CMK (cell line): ENCODE measurements around the gene ZNF692.
"Not testable (repeated sequence)": the region's sequence is repeated elsewhere in the genome, so short reads cannot be mapped to it uniquely, and the experiment has no call there.

ENCODE experiments used
- DNase-seq: peaks from one replicate; pipeline ENCODE4 v3.0.0-alpha.2; 2010; ENCODE audit warnings: low read depth

Gene ZNF692

DNA sequence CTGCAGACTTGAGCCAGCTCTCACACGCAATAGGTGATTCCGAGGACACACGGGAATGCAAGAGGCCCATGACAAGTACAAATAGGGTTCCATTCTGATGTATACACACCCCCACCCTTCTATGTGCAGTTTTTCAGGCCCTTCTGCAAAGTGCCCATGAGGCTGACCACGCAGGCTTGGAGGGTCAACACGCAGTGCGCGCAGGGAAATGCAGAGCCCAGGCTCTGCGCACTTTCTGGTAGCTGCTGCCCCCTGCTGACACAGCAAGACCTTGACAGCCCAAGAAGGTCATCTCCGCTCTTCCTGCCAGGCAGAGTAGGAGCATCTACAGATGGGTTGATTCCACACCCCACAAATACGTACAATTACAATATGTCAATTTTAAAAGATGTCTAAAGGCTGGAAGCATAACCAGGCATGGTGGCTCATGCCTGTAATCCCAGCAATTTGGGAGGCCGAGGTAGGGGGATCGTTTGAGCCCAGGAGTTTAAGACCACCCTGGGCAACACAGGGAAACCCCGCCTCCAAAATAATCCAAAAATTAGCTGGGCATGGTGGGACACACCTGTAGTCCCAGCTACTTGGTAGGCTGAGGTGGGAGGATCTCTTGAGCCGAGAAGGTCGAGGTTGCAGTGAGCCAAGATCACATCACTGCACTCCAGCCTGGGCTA is 51.7 kb downstream of the ZNF692 start:
- no peak for DNase-seq

DNA sequence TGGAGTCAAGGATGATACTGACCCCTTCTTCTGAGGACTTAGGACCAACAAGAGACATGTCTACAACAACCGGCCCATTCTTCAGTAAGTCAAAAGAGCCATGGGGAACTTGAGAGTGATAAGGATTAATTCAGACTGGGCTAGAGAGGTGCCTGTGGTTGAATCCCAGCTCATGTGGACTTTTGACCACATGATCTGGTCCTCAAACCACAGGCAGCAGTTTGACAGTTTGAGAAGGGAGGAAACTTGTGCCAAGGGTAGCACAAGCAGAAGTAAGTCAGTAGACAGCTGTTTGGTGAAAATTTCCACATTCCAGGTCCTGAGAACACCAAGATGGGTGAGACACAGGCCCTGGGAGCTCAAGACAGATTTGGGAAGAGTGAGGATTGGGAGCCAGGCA is 53.0 kb downstream of the ZNF692 start:
- DNase-seq, result peak; percentile 80

DNA sequence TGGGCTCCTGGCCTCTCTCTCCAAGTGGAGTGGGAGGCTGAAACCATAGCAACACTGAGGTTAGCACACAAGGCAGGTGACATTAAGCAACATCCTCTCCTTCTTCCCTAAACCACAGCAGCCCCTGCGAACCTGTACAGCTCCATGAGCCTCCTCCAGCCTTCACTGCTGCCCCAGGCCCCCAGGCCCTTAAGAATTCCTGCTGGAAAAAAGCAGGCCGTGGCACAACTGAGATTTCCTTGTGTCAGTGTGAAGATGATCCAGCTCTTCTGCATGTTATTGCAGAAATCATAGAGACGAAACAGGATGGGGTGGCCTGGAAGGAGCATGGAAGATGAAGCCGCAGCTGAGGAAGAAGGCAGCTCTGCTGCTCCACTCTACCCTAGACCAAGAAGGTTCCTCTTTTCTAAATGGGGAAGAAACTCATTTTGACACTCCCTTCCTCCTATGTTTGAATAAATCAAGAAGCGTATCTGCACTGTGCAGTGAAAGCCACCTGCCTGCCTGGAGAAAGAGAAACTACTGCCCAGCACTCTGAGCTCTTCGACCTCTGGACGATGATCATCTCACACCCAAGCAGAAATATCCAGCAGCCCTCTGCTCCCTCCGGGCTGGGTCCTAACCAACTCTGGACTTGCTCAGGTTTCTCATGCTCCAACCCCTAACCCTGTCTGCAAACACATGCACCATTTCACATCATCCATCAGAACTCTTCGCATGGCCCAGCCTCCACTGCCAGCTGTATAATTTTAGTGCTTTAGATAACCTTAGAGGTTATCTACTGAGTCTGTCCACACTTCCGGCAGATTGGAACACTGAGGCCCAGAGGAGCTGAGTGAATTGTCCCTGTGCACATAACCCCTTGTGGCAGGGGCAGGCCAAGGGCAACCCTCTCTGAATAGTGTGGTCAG is 53.9 kb downstream of the ZNF692 start:
- DNase-seq, result peak; percentile 56

DNA sequence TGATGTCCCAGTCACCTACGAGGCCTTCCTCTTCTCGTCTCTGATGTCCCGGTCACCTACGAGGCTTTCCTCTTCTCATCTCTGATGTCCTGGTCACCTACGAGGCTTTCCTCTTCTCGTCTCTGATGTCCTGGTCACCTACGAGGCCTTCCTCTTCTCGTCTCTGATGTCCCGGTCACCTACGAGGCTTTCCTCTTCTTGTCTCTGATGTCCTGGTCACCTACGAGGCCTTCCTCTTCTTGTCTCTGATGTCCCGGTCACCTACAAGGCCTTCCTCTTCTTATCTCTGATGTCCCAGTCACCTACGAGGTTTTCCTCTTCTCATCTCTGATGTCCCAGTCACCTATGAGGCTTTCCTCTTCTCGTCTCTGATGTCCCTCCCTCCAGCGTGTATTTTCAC is 55.4 kb downstream of the ZNF692 start:
- DNase-seq, result not testable (repeated sequence)

DNA sequence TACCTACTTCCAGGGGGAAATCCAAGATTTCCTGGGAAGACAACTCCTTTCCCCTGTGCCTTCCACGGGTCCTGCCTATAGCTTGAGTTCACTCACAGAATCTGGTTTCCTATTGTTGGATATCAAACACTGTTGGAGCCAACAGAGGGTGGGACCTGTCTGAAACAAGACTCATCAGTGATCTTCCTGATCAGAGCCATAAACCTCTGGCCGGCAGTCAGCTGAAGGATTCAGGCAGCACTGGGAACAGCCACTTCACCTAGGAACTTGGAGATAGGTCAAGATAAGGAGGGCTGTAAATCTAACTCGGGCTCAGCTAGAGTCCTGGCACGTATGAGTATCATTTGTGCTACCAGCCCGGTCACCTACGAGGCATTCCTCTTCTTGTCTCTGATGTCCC is 56.4 kb downstream of the ZNF692 start:
- DNase-seq, result no peak

DNA sequence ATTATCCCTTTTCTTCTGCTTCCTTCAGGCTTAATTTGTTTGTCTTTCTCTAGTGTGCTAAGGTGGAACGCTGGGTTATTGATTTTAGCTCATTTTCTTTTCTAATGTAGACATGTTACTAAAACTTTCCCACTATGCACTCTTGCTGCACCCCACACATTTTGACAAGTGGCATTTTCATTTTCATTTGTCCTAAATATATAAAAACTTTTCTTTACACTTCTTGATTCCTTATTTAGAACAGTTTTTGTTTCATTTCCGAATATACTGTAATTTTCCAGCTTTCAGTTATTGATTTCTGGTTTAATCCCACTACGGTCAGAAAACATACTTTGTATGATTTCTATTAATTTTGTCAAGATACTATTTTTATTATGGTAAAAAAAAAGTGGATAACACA is 58.4 kb downstream of the ZNF692 start:
- no peak for DNase-seq
